HG03442 (cell line): Measurements from ENCODE around the gene GRIK4.
"Not testable (repeated sequence)": the region's sequence is repeated elsewhere in the genome, so short reads cannot be mapped to it uniquely, and the experiment has no call there.

ENCODE experiments used
- ATAC-seq: cut with Tn5 transposase; IDR thresholded peaks from one replicate; pipeline ENCODE4 v1.9.1; 2021; ENCODE audit warnings: mild to moderate bottlenecking, moderate library complexity; ENCODE audit not compliant: unreplicated experiment

GRIK4 gene, protein sequence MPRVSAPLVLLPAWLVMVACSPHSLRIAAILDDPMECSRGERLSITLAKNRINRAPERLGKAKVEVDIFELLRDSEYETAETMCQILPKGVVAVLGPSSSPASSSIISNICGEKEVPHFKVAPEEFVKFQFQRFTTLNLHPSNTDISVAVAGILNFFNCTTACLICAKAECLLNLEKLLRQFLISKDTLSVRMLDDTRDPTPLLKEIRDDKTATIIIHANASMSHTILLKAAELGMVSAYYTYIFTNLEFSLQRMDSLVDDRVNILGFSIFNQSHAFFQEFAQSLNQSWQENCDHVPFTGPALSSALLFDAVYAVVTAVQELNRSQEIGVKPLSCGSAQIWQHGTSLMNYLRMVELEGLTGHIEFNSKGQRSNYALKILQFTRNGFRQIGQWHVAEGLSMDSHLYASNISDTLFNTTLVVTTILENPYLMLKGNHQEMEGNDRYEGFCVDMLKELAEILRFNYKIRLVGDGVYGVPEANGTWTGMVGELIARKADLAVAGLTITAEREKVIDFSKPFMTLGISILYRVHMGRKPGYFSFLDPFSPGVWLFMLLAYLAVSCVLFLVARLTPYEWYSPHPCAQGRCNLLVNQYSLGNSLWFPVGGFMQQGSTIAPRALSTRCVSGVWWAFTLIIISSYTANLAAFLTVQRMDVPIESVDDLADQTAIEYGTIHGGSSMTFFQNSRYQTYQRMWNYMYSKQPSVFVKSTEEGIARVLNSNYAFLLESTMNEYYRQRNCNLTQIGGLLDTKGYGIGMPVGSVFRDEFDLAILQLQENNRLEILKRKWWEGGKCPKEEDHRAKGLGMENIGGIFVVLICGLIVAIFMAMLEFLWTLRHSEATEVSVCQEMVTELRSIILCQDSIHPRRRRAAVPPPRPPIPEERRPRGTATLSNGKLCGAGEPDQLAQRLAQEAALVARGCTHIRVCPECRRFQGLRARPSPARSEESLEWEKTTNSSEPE

DNA sequence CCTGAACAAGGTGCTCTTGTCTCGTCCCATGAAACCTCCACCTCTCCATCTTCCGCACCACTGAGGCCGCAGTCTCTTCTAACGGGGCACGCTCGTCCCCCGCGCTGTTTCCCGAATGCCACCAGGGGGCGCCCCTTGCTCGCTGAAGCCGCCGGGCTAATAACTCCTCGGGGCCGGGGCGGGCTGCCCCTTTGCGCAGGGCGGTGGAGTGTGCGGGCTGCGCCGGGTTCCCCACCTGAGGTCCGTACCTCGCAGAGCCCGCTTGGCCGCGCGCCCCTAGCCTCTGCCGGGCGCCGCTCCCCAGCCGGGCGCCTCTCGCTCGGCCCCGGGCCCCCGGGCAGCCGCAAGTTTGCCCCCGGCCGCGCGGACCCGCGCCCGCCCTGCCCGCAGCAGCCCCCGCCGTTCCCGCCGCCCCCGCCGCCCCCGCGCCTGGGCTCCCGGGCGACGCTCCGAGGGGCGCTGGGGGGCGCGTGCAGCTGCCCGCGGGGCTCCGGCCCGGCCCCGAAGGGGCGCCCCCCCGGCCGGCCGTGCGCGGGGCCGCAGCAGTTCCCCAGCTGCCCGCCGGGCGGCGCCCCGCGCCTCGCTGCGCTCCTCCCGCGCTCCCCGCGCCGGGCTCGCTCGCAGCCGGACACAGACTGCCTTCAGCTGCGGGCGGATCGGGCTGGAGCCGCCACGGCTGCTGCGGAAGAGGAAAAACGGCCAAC lies at the start of gene GRIK4:
TSS of gene GRIK4 (plus strand) at position 633 of the 704 bp plus-strand sequence. CDS start 148,571 bp downstream, outside the sequence.
- ATAC-seq: peak; percentile 83

DNA sequence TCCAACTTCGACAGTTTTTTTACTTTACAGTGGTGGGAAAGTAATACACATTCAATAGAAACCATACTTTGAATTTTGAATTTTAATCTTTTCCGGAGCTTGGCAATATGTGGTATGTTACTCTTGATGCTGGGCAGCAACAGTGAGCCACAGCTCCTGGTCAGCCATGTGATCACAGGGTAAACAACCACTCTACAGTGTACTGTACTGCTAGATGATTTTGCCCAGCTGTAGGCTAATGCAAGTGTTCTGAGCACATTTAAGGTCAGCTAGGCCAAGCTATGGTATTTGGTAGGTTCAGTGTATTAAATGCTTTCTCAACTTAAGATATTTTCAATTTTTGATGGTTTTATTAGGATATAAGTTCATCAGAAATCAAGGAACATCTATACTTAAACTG lies 48.7 kb upstream of the GRIK4 start:
- no peak for ATAC-seq

DNA sequence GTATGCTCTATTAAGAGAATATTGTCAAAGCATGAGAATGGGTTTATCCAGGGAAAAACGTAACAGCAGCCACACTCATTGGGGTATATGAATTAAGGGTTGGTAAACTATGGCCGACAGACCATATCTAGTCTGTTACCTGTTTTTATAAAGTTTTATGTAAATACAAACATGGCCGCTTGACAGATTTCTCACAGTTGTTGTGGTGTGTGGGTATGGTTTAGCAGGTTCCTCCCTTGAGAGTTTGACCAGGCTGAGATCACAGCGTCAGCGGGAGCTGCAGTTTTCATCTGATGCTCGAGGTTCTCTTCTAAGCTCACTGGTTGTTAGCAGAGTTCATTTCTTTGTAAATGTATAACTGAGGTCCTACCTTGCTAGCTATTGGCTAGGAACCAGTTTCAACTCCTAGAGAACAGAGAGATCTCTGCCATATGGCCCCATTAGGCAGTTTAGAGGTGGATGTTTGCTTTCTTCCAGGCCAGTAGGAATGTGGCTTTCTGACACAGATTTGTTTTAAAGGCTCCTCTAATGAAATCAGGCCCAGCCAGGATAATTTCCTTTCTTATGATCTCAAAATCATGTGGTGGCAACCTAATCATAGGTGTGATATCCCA lies 45.5 kb upstream of the GRIK4 start:
- ATAC-seq: no peak

DNA sequence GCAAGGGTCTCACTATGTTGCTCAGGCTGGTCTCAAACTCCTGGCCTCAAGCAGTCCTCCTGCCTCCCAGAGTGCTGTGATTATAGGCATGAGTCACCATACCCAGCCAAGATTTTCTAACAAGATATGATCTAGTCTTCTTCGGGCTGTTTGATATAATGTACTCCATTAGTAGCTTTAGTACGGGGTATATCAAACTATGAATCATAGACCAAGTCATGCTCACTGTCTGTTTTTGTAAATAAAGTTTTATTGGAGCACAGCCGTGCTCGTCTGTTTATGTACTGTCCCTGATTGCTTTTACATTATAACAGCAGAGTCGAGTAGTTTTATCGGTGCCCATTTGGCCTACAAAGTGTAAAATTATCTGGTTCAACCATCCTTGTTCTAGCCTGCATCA lies 43.9 kb upstream of the GRIK4 start:
- no peak for ATAC-seq

DNA sequence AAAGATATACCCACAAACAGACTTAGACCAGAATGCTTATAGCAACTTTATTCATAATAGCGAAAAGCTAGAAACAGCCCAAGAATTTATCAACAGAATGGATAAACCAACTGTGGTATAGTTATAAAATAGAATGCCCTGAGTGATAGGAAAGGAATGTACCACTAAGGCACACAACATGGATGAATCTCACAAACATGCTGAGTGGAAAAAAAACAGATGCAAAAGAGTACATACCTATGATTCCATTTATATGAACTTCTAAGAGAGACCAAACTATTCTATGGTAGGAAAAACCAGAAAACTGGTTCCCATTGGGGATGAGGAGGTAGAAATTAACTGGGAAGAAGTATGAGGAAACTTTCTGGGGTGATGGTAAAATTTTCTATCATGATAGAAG lies 40.4 kb upstream of the GRIK4 start:
- ATAC-seq: no peak

DNA sequence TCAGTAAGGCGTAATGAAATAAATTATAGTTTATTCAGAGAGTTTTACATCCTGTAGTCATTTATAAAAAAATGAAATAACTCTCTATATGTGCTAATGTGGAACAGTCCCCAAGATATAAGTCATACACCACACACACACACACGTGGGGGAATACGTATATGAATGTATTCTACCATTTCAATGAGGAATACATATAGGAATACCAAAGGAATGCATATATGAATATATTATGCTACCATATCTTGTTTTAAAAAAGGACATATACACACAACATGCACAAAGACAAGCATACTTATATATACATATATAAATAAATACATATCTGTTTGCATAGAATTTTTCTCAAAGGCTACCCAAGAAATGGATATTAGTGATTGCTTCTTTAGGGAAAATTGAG lies 39.6 kb upstream of the GRIK4 start:
- ATAC-seq: no peak

DNA sequence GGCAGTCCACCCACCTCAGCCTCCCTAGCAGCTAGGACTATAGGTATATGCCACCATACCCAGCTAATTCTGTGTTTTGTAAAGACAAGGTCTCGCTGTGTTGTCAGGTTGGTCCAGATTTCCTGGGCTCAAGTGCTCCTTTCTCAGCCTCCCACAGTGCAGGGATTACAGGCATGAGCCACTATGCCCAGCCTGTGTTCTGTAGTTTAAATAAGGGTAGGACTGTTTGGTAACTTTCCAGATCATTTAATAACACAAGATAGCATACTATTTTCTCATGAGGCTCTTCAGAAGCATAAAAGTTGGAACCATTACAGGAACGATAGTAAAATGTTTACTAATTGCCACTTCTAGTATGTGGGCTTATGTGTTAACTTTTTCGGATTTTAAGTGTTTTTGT lies 38.0 kb upstream of the GRIK4 start:
- no peak for ATAC-seq

DNA sequence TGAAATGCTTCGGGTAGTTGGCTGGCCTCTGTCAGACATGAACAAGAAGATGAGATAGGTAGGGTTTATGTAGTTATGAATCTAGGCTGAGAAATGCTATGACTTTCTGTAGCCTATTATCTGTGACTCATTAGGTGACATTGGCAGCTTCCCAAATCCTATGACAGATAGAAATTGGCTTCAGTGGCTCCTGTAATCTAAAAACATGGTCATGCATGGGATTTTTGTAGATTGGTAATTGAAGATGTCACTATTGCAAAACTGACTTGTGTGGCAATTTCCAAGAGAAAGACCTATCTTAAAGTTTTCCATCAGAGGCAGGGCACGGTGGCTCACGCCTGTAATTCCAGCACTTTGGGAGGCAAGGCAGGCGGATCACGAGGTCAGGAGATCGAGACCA lies 29.4 kb upstream of the GRIK4 start:
- ATAC-seq: no peak

DNA sequence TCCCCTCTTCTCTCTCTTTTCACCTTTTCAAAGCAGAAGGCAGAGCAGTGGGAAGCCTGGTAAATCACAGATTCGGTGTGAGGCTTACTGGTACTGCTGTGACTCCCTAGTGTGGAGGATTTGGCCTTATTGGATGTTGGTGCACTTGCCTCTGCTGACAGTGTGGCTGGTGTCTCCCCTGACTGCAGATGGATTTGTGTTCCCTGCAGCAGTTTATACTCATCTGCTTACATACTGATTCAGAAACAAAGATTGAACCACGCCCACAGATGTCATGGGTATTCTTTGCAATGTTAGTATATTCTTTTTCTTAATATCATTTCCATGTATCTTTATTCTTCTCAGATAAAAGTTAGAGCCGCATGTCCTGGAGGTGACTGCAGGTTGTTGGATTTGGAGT lies 26.8 kb upstream of the GRIK4 start:
- no peak for ATAC-seq

DNA sequence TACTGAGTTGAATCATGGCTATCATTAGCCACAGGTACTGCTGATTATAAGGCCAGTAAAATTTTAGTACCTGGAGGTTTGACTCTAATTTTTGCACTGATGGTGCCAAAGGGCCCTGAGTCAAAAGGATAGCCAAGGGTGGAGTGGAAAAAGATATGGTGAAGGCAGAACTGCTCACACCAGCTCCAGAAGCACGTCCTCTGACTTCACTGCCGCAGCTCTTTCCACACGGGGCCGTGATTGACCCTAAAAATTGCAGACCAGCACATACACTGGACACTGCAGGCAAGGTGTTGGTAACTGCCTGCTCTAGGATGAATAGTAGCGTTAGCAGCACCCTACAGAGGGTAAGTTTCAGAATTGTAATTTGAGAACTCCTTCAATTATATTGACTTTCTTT lies 25.4 kb upstream of the GRIK4 start:
- ATAC-seq: no peak

DNA sequence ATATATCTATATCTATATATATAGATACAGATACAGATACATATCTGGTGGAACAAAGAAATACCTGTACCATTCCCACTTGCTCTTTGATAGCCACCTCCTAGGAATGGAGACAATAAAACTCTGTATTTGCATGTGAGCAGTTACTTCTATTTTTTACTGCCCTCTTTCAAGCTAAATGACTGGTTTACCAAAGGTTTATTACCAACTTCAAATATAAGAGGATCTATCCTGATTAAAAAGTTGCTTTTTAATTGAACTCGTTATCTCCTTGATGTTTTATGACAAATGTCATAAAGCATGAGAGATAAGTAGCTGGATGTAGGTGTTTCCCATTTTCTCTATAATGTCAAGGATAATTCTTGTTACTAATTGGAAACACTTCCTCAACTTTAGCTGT lies 21.7 kb upstream of the GRIK4 start:
- ATAC-seq: no peak

DNA sequence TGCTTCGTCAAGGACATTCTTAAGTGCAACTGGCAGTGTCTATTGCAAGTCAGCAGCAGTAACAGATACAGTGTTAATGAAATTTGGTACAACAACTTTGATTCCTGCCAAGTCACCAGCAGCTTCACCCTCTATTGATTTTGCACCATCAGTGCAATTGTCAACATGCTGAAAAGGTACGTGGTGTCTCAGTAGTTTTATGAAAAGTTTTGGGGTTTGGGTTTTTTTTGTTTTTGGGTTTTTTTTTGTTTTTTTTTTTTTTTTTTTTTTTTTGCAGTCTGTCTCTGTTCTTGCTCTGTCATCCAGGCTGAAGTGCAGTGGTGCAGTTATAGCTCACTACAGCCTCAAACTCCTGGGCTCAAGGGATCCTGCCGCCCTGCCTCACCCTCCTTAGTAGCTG lies 19.1 kb upstream of the GRIK4 start:
- ATAC-seq: no peak

DNA sequence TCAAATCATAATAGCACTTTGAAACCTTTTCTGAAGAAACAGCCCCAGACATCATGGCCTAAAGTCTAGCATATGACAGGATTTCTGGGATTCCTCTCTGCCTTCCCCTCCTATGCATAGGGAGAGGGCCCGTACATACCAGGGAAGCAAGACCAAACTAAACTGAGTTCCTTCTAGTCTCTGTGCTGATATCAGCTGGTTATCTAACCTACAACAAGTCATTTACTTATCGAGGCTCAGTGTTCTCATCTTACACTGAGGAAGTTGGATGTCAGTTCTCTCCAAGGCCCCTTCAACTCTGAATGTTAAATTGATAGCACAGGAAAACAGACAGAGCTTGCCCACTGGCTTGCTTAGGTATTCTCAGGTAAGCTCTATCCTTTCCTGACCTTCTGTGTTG lies 17.0 kb upstream of the GRIK4 start:
- ATAC-seq: no peak

DNA sequence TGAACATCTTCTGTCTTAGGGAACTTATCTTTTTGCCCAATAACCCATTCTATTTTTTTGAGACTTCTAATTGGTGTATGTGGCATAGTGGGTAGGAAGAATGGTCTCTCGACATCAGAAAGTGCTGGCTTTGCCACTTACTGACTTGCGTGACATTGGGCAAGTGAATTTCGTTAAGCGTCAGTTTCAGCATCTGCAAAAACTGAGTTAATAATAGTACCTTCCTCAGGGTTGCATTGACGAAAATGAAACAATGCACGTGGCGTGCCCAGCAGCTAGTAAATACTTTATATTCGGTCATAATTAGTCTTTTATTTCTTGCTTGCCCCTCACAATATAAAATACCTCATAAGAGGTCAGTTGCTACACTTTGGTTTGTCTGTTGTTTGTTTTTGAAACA lies 12.5 kb upstream of the GRIK4 start:
- ATAC-seq: no peak

DNA sequence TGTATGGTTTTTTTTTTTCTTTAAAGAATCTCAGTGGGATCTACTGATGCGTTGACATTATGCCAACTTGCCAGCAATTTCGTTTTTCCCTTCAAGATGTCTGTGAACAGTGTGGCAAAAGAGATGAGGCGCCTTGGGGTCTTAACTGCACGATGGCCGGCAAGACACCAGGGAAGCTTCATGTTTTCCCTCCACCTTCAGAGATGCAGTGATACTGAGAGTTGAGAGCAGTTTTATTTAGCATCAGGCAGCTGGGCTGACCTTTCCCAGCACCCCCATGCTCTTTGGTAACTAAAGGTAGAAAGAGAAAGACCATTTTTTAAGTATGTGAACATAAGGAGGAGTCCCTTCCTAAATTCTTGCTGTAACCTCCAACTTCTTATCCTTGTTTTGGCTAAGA lies 11.7 kb upstream of the GRIK4 start:
- no peak for ATAC-seq

DNA sequence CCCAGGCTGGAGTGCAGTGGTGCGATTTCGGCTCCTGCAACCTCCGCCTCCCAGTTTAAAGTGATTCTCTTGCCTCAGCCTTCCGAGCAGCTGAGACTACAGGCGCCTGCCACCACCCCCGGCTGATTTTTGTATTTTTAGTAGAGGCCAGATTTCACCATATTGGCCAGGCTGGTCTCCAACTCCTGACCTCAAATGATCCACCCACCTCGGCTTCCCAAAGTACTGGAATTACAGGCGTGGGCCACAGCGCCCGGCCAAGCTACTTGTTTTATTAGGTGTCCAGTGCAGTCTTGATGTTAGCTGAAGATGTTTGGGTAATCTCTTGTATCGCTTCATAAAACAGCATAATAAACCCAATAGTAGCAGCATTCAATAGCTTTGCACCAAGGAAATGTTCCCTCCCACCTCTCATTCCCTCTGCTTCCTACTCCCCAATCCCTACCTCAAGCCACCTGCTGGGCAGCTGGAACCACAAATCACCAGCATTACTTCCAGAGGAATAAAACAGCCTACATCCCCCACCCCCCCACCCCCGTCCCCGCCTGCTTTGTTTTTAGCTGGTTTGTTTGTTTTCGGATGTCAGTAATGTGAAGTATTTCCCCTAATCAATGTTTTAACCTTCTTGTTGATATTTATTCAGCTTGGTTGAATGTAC lies 11.0 kb upstream of the GRIK4 start:
- ATAC-seq: no peak

DNA sequence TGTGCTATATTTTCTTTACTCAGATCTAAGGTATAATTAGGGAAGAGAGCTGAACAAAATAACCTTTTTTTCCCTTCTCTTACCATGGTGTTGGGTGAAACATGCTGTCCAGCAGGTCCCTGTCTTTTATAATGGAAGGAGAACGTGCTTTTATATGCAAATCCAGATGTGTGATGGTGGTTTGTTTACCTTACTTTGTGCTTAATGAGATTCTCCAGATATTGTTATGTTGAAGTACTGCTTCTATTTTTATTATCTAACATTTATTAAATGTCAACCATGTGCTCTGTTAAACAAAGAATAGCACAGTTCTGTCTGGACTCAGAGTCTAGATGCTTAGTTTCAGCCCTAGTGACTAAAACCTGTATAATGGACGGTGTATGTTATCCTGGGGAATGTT lies 10.1 kb upstream of the GRIK4 start:
- no peak for ATAC-seq

DNA sequence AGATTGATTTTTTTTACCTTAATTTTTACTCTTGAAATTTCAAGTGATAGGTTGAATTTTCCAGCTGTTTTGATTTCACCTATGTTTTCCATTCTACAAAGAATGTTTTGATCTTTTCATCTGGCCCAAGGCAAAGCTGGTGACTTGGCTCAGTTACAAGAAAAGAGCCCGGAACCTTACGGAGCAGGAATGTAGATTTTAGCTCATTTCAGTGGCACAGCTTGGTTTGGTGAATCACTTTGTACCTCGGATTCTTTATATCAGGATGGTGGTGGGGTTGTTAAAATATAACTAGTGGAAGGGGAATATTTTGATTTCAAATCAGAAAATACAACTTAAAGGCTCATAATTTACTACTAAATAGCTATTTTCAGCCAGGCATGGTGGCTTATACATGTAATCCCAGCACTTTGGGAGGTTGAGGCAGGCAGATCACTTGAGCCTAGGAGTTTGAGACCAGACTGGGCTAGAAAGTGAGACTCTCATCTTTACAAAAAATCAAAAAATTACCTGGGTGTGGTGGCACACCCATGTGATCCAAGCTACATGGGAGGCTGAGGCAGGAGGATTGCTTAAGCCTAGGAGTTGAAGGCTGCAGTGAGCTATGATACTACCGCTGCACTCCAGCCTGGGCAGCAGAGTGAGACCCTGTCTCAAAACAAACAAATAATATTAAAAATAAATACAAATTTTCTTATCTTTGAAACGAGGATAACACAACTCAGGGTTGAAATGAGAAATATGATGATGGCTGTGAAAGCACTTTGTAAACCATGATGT lies 9.4 kb upstream of the GRIK4 start:
- ATAC-seq: no peak

DNA sequence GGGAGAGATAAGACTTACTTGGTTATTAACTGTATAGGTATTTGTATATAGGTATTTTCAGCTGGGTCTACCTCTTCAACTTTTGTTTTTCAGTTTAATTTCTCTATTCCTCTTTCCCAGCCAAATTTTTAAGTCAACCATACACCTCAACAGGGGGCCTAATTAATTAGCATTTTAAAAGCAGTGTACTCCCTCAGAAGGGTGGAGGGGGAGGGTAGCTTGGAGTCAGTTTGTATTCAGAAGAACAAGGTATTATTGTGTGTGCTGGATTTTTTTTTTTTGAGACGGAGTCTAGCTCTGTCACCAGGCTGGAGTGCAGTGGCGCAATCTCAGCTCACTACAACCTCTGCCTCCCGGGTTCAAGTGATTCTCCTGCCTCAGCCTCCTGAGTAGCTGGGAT lies 8.0 kb upstream of the GRIK4 start:
- not testable (repeated sequence) for ATAC-seq
